WTC11 (cell line): ENCODE data around the gene ZDHHC24. TPM values are rescaled to one million over a fixed set of nuclear protein-coding genes. Genes with fewer than 3 reads are reported as not detected.
A peak's percentile ranks its signal among the peaks of the same experiment; 100 is the strongest.

Experiments
- ATAC-seq: fragments of 200-7000 bp; cut with Tn5 transposase; 2 replicates; pipeline ENCODE4 v1.10.0; 2021; ENCODE audit warnings: mild to moderate bottlenecking, moderate library complexity
- CTCF ChIA-PET: fragments of 300-600 bp; sonication (Branson Sonifier 250); formaldehyde crosslinking; loops from one replicate; lab custom pipeline; 2021; ENCODE audit warnings: antibody characterized with exemption; lab: Charles Lee
- POLR2A ChIA-PET: fragments of 350-600 bp; sonication (Branson Sonifier 250); formaldehyde crosslinking; loops from one replicate; lab custom pipeline; 2021; ENCODE audit warnings: antibody characterized with exemption; lab: Charles Lee
- DNase-seq: peaks from one replicate; pipeline ENCODE4 v3.0.0; 2021; ENCODE audit warnings: low spot score
- H3K27ac Mint-ChIP-seq: 2 replicates; pipeline ENCODE4 v1.8.0; 2021; ENCODE audit warnings: mixed read lengths
- H3K27me3 Mint-ChIP-seq: 2 replicates; pipeline ENCODE4 v1.8.0; 2021; ENCODE audit warnings: low read depth, mild to moderate bottlenecking, moderate library complexity, mixed read lengths
- H3K36me3 Mint-ChIP-seq: 2 replicates; pipeline ENCODE4 v1.8.0; 2021; ENCODE audit warnings: mixed read lengths
- H3K4me1 Mint-ChIP-seq: 2 replicates; pipeline ENCODE4 v1.8.0; 2022; ENCODE audit warnings: mixed read lengths
- H3K4me3 Mint-ChIP-seq: 2 replicates; pipeline ENCODE4 v1.8.0; 2021; ENCODE audit warnings: mild to moderate bottlenecking, moderate library complexity, mixed read lengths
- H3K9me3 Mint-ChIP-seq: 2 replicates; pipeline ENCODE4 v1.8.0; 2021; ENCODE audit warnings: mixed read lengths
- CREB1 ChIP-seq: sonication (generic); formaldehyde crosslinking; IDR thresholded peaks from 2 replicates; pipeline ENCODE4 v1.8.0; 2023; ENCODE audit warnings: mild to moderate bottlenecking, missing genetic modification reagents
- GTF2I ChIP-seq: fragments of 250-450 bp; sonication (Bioruptor Pico); conservative IDR thresholded peaks from 2 replicates; pipeline ENCODE4 v1.4.0; 2021; ENCODE audit warnings: mild to moderate bottlenecking
- JAZF1 ChIP-seq: fragments of 250-450 bp; sonication (Bioruptor Pico); IDR thresholded peaks from 2 replicates; pipeline ENCODE4 v1.9.0; 2021; ENCODE audit warnings: moderate library complexity, mild to moderate bottlenecking, inconsistent platforms
- JUN ChIP-seq: sonication (generic); formaldehyde crosslinking; IDR thresholded peaks from 2 replicates; pipeline ENCODE4 v1.8.0; 2023; ENCODE audit warnings: mild to moderate bottlenecking, missing genetic modification reagents
- KAT7 ChIP-seq: sonication (generic); formaldehyde crosslinking; IDR thresholded peaks from 2 replicates; pipeline ENCODE4 v1.8.1; 2023; ENCODE audit warnings: missing genetic modification reagents, mild to moderate bottlenecking, borderline replicate concordance
- NR3C1 ChIP-seq: sonication (generic); formaldehyde crosslinking; conservative IDR thresholded peaks from 2 replicates; pipeline ENCODE4 v1.8.1; 2023; ENCODE audit warnings: low read depth, mild to moderate bottlenecking, missing genetic modification reagents
- RELA ChIP-seq: sonication (generic); formaldehyde crosslinking; IDR thresholded peaks from 2 replicates; pipeline ENCODE4 v1.8.1; 2022; ENCODE audit warnings: missing genetic modification reagents, mild to moderate bottlenecking, borderline replicate concordance
- ZNF423 ChIP-seq: fragments of 250-450 bp; sonication (Bioruptor Pico); IDR thresholded peaks from 2 replicates; pipeline ENCODE4 v2.1.2; 2022; ENCODE audit warnings: mild to moderate bottlenecking, moderate library complexity
- total RNA-seq: library from RNA; stranded (reverse); gene quantifications from 3 replicates; pipeline ENCODE4 v1.2.3, GENCODE V29; 2021
- TF ChIP-seq, protein P1 (sequence below): sonication (generic); formaldehyde crosslinking; IDR thresholded peaks from 2 replicates; pipeline ENCODE4 v1.8.0; 2022; ENCODE audit warnings: missing genetic modification reagents
- TF ChIP-seq, protein P2 (sequence below): fragments of 200-600 bp; IDR thresholded peaks from 2 replicates; pipeline ENCODE4 v1.8.0; 2022; ENCODE audit warnings: antibody characterized with exemption
- TF ChIP-seq, protein P3 (sequence below): sonication (generic); formaldehyde crosslinking; IDR thresholded peaks from 2 replicates; pipeline ENCODE4 v1.8.0; 2023; ENCODE audit warnings: missing genetic modification reagents
- TF ChIP-seq, protein P4 (sequence below): sonication (generic); formaldehyde crosslinking; IDR thresholded peaks from 2 replicates; pipeline ENCODE4 v1.8.1; 2023; ENCODE audit warnings: mild to moderate bottlenecking, missing genetic modification reagents, moderate library complexity
- TF ChIP-seq, protein P5 (sequence below): sonication (generic); formaldehyde crosslinking; IDR thresholded peaks from 2 replicates; pipeline ENCODE4 v1.8.1; 2022; ENCODE audit warnings: low read depth, missing genetic modification reagents, borderline replicate concordance
- TF ChIP-seq, protein P6 (sequence below): sonication (generic); formaldehyde crosslinking; IDR thresholded peaks from 2 replicates; pipeline ENCODE4 v1.8.1; 2022; ENCODE audit warnings: mild to moderate bottlenecking, missing genetic modification reagents, moderate library complexity, borderline replicate concordance

ZDHHC24 gene
- total RNA-seq, 1 experiment from 2014 or later = 14.8 TPM

DNA sequence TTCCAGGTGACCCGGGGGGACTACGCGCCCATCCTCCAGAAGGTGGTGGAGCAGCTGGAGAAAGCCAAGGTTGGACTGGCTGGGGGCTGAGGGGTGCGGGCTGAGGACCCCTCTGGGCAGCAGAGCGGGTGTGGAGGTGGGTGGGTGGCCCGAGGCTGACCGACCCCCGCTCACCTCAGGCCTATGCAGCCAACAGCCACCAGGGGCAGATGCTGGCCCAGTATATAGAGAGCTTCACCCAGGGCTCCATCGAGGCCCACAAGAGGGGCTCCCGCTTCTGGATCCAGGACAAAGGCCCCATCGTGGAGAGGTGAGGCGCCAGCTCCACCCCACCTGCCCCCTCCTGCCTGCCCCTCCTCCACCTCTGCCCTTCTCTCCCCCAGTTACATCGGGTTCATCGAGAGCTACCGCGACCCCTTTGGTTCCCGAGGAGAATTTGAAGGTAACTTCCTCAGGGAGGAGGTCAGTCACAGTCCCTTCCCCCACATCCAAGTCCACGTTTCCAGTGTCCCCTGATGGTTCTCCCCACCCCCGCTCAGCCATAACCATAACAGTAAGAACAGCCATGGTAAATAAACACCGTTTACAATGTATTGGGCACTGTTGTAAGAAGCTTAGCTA, 54.4 kb downstream of the ZDHHC24 start:
- POLR2A ChIA-PET = interaction anchor here (0.7 to 1.1 kb wide), 3 partner anchors 11 to 351 kb away, joined by 5 to 9 read pairs (median 5); partner anchors contain the start of genes DPP3 and RBM4
- Mint-ChIP-seq H3K4me1 (peaks cover 6% of the 10 kb centered on the region), H3K27me3 (no peaks in the 10 kb centered on the region), H3K4me3 (no peak overlapping the region), H3K36me3 (peaks cover 17% of the 10 kb centered on the region), H3K9me3 (no peaks in the 10 kb centered on the region), H3K27ac (0 out of 2 replicates have a peak overlapping the region, but pooled peaks have one; percentile 15)
- CTCF ChIA-PET = interaction anchor here (0.5 to 3.6 kb wide), 49 partner anchors 11 to 361 kb away, joined by 3 to 47 read pairs (median 4); partner anchors contain the start of genes ACTN3, BBS1, CCDC87 and CCS
- DNase-seq (peak; percentile 74), ATAC-seq (peak; percentile 96)
- TF ChIP-seq, protein P1, sequence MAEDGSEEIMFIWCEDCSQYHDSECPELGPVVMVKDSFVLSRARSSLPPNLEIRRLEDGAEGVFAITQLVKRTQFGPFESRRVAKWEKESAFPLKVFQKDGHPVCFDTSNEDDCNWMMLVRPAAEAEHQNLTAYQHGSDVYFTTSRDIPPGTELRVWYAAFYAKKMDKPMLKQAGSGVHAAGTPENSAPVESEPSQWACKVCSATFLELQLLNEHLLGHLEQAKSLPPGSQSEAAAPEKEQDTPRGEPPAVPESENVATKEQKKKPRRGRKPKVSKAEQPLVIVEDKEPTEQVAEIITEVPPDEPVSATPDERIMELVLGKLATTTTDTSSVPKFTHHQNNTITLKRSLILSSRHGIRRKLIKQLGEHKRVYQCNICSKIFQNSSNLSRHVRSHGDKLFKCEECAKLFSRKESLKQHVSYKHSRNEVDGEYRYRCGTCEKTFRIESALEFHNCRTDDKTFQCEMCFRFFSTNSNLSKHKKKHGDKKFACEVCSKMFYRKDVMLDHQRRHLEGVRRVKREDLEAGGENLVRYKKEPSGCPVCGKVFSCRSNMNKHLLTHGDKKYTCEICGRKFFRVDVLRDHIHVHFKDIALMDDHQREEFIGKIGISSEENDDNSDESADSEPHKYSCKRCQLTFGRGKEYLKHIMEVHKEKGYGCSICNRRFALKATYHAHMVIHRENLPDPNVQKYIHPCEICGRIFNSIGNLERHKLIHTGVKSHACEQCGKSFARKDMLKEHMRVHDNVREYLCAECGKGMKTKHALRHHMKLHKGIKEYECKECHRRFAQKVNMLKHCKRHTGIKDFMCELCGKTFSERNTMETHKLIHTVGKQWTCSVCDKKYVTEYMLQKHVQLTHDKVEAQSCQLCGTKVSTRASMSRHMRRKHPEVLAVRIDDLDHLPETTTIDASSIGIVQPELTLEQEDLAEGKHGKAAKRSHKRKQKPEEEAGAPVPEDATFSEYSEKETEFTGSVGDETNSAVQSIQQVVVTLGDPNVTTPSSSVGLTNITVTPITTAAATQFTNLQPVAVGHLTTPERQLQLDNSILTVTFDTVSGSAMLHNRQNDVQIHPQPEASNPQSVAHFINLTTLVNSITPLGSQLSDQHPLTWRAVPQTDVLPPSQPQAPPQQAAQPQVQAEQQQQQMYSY (CRISPR knock-in tag) = 0 out of 2 replicates have a peak, but pooled peaks have one; percentile 23
- TF ChIP-seq JUN (CRISPR knock-in tag) = no peak
- TF ChIP-seq CREB1 (CRISPR knock-in tag) = no peak
- TF ChIP-seq, protein P2, sequence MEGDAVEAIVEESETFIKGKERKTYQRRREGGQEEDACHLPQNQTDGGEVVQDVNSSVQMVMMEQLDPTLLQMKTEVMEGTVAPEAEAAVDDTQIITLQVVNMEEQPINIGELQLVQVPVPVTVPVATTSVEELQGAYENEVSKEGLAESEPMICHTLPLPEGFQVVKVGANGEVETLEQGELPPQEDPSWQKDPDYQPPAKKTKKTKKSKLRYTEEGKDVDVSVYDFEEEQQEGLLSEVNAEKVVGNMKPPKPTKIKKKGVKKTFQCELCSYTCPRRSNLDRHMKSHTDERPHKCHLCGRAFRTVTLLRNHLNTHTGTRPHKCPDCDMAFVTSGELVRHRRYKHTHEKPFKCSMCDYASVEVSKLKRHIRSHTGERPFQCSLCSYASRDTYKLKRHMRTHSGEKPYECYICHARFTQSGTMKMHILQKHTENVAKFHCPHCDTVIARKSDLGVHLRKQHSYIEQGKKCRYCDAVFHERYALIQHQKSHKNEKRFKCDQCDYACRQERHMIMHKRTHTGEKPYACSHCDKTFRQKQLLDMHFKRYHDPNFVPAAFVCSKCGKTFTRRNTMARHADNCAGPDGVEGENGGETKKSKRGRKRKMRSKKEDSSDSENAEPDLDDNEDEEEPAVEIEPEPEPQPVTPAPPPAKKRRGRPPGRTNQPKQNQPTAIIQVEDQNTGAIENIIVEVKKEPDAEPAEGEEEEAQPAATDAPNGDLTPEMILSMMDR = peak; percentile 75
- TF ChIP-seq, protein P3, sequence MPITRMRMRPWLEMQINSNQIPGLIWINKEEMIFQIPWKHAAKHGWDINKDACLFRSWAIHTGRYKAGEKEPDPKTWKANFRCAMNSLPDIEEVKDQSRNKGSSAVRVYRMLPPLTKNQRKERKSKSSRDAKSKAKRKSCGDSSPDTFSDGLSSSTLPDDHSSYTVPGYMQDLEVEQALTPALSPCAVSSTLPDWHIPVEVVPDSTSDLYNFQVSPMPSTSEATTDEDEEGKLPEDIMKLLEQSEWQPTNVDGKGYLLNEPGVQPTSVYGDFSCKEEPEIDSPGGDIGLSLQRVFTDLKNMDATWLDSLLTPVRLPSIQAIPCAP = no peak

DNA sequence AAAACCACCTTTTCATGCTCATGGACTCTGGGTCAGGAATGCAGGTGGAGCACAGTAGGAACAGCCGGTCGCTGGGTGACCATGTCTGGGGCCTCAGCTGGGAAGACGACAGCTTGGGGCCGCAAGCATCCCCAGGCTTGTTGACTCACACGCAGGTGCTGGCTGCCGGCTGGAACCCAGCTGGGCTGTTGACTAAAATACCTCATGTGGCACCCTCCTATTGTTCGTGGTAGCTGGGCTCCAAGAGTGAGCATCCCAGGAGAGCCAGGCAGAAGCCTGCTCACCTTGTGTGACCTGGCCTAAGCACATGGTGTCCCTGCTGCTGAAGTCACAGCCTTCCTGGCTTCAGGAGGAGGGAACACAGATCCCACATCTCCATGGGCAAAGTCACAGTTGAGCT, 56.2 kb downstream of the ZDHHC24 start:
- no peak overlapping the region for H3K27ac Mint-ChIP-seq
- H3K27me3 Mint-ChIP-seq = no peaks in the 10 kb centered on the region
- no peaks in the 10 kb centered on the region for H3K9me3 Mint-ChIP-seq
- CTCF ChIA-PET = interaction anchor here (0.6 to 2.8 kb wide), 7 partner anchors 10 to 201 kb away, joined by 3 to 43 read pairs (median 5); partner anchors contain the start of genes CCDC87, CCS, DPP3 and RBM4B
- ATAC-seq = no peak
- POLR2A ChIA-PET = interaction anchor here (0.6 kb wide), 1 partner anchor 13 kb away, joined by 5 read pairs; no protein-coding TSS in a partner anchor
- TF ChIP-seq NR3C1 (no peak), ZNF423 (CRISPR knock-in tag) (peak; percentile 30; the same call in 1 of the 2 replicates)
- TF ChIP-seq, protein P4, sequence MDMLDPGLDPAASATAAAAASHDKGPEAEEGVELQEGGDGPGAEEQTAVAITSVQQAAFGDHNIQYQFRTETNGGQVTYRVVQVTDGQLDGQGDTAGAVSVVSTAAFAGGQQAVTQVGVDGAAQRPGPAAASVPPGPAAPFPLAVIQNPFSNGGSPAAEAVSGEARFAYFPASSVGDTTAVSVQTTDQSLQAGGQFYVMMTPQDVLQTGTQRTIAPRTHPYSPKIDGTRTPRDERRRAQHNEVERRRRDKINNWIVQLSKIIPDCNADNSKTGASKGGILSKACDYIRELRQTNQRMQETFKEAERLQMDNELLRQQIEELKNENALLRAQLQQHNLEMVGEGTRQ (CRISPR knock-in tag) = no peak
- TF ChIP-seq, protein P5, sequence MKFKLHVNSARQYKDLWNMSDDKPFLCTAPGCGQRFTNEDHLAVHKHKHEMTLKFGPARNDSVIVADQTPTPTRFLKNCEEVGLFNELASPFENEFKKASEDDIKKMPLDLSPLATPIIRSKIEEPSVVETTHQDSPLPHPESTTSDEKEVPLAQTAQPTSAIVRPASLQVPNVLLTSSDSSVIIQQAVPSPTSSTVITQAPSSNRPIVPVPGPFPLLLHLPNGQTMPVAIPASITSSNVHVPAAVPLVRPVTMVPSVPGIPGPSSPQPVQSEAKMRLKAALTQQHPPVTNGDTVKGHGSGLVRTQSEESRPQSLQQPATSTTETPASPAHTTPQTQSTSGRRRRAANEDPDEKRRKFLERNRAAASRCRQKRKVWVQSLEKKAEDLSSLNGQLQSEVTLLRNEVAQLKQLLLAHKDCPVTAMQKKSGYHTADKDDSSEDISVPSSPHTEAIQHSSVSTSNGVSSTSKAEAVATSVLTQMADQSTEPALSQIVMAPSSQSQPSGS = no peak
- no peak overlapping the region for H3K4me3 Mint-ChIP-seq
- H3K36me3 Mint-ChIP-seq = peaks cover 12% of the 10 kb centered on the region
- DNase-seq = no peak
- peaks cover 6% of the 10 kb centered on the region for H3K4me1 Mint-ChIP-seq

DNA sequence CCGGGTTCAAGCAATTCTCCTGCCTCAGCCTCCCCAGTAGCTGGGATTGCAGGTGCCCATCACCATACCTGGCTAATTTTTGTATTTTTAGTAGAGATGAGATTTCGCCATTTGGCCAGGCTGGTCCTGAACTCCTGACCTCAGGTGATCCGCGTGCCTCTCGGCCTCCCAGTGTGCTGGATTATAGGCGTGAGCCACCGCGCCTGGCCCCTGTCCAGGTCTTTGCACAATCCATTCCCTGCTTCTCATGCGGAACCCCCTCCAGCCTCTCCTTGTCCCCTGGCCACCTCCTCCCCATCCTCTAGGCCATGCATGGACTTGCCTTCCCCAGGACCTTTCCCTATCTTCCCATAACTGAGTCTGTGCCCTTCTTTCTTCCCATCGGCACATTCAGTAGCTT, 56.9 kb downstream of the ZDHHC24 start:
- H3K36me3 Mint-ChIP-seq = peaks cover 12% of the 10 kb centered on the region

More for the DNA sequence above, 56.9 kb downstream of the ZDHHC24 start:
- ATAC-seq (no peak), DNase-seq (no peak)
- no peak overlapping the region for H3K4me3 Mint-ChIP-seq
- H3K27me3 Mint-ChIP-seq = no peaks in the 10 kb centered on the region
- ChIA-PET POLR2A (no interaction called here), CTCF (interaction anchor here (1.0 to 1.3 kb wide), 2 partner anchors 103 to 189 kb away, joined by 4 to 5 read pairs; partner anchors contain the start of gene RBM4B)
- peak overlapping the region; percentile 92; the same call in 1 of the 2 replicates for H3K27ac Mint-ChIP-seq
- no peaks in the 10 kb centered on the region for H3K9me3 Mint-ChIP-seq
- TF ChIP-seq RELA (no peak), KAT7 (CRISPR knock-in tag) (no peak), JAZF1 (CRISPR knock-in tag) (no peak), GTF2I (no peak)
- TF ChIP-seq, protein P6, sequence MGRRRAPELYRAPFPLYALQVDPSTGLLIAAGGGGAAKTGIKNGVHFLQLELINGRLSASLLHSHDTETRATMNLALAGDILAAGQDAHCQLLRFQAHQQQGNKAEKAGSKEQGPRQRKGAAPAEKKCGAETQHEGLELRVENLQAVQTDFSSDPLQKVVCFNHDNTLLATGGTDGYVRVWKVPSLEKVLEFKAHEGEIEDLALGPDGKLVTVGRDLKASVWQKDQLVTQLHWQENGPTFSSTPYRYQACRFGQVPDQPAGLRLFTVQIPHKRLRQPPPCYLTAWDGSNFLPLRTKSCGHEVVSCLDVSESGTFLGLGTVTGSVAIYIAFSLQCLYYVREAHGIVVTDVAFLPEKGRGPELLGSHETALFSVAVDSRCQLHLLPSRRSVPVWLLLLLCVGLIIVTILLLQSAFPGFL = no peak
- TF ChIP-seq, protein P5 = no peak
- TF ChIP-seq, all 79 proteins: peak for 0
- H3K4me1 Mint-ChIP-seq = peaks cover 6% of the 10 kb centered on the region
